AG04450 (cell line): Measurements from ENCODE around the gene PKDCC. TPM values are rescaled to one million over a fixed set of nuclear protein-coding genes. Genes with fewer than 3 reads are reported as not detected.

ENCODE experiments used
- CTCF ChIA-PET: fragments of 300-600, 350-600 bp; formaldehyde crosslinking; extraction: SDS; loops from one replicate; lab custom pipeline; 2022; ENCODE audit warnings: antibody characterized with exemption, inconsistent platforms; lab: Charles Lee
- POLR2A ChIA-PET: fragments of 350-600 bp; formaldehyde crosslinking; extraction: SDS; loops from one replicate; lab custom pipeline; 2021; ENCODE audit warnings: antibody characterized with exemption, inconsistent platforms; lab: Yijun Ruan, JAX
- DNase-seq: peaks from one replicate; pipeline ENCODE4 v3.0.0-alpha.2; 2011; ENCODE audit warnings: low read depth, low spot score
- H3K27ac ChIP-seq: one replicate; pipeline ENCODE4 v1.5.1; 2012; ENCODE audit warnings: low read depth, low read length, control low read depth
- H3K27me3 ChIP-seq: one replicate; pipeline ENCODE4 v1.6.0; 2012; ENCODE audit warnings: low read length; ENCODE audit not compliant: control insufficient read depth, insufficient read depth
- H3K4me3 ChIP-seq: 2 replicates; pipeline ENCODE4 v1.5.1; 2011; ENCODE audit warnings: mild to moderate bottlenecking, low read depth, low read length, control low read depth
- H3K9me3 ChIP-seq: 2 replicates; pipeline ENCODE4 v1.5.1; 2012; ENCODE audit warnings: low read length; ENCODE audit not compliant: control insufficient read depth, insufficient read depth
- polyA plus RNA-seq: library from polyadenylated mRNA; depleted of rRNA; stranded (reverse); fragments of >200 nt; gene quantifications from 2 replicates; pipeline ENCODE4 v1.2.3, GENCODE V29; 2011
- TF ChIP-seq, protein P1 (sequence below): IDR thresholded peaks from 2 replicates; pipeline ENCODE4 v1.5.1; 2011; ENCODE audit warnings: low read depth, low read length, control low read depth, inconsistent platforms

The PKDCC gene
- polyA plus RNA-seq, 1 experiment = 87.0 TPM

- POLR2A ChIA-PET = interaction anchor here (0.7 to 3.7 kb wide), 9 partner anchors 11 to 180 kb away, joined by 3 to 27 read pairs (median 8); no protein-coding TSS in a partner anchor
- TF ChIP-seq, protein P1, sequence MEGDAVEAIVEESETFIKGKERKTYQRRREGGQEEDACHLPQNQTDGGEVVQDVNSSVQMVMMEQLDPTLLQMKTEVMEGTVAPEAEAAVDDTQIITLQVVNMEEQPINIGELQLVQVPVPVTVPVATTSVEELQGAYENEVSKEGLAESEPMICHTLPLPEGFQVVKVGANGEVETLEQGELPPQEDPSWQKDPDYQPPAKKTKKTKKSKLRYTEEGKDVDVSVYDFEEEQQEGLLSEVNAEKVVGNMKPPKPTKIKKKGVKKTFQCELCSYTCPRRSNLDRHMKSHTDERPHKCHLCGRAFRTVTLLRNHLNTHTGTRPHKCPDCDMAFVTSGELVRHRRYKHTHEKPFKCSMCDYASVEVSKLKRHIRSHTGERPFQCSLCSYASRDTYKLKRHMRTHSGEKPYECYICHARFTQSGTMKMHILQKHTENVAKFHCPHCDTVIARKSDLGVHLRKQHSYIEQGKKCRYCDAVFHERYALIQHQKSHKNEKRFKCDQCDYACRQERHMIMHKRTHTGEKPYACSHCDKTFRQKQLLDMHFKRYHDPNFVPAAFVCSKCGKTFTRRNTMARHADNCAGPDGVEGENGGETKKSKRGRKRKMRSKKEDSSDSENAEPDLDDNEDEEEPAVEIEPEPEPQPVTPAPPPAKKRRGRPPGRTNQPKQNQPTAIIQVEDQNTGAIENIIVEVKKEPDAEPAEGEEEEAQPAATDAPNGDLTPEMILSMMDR = no peak
- H3K27ac ChIP-seq = peak overlapping the region; percentile 61
- peaks cover 6% of the 10 kb centered on the region for H3K27me3 ChIP-seq
- CTCF ChIA-PET = interaction anchor here (3.5 to 5.9 kb wide), 2 partner anchors 179 to 196 kb away, joined by 12 to 43 read pairs; no protein-coding TSS in a partner anchor
- H3K4me3 ChIP-seq = peak overlapping the region; percentile 93
- DNase-seq = no peak
- no peaks in the 10 kb centered on the region; the same call in 1 of the 2 replicates for H3K9me3 ChIP-seq
Observed at GRCh38 chr2:42049221-42050009, 1.6 kb downstream of the PKDCC start.

DNA sequence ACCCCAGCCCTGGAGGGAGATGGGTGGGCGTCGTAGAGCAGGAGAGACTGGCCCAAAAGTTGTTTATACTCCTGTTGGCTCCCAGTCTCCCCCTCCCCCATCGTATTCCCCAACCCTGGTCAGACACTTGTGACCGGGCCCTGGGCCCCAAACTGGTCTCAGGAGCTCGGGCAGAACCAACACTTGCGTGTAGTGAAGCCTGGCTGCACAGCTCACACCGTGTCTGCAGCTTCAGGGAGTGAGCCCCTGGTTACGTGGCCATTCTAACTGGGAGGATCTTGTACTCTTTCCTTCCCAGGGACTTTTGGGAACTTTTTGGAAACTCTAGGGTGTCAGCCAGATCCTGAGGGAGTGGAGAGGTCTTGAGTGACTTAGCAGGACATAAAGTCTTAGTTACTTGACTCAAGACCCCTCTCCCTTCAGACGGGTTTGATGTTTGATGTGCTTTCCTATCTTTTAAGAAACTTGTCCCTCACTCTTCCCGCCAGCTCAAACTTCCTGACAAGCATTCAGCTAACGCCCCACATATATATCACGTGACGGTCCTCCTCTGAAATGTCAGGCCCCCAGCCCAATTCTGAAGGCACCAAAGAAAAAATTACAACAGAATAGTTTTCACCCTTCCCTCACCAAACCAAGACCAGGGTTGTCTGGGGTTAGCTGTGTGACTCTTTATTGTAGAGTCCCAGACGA is 2.3 kb downstream of the PKDCC start:
- CTCF ChIA-PET = interaction anchor here (0.6 to 5.9 kb wide), 3 partner anchors 111 to 197 kb away, joined by 3 to 43 read pairs (median 12); no protein-coding TSS in a partner anchor
- peak overlapping the region; percentile 21 for H3K27ac ChIP-seq
- POLR2A ChIA-PET = interaction anchor here (0.9 to 3.7 kb wide), 7 partner anchors 10 to 181 kb away, joined by 3 to 20 read pairs (median 8); no protein-coding TSS in a partner anchor

GRCh38 chr2:42050703-42051542 is 3.1 kb downstream of the PKDCC start:
- TF ChIP-seq, protein P1 = no peak
- Histone ChIP-seq H3K9me3 (no peaks in the 10 kb centered on the region; the same call in 1 of the 2 replicates), H3K4me3 (peak overlapping the region; percentile 93), H3K27me3 (peaks cover 6% of the 10 kb centered on the region), H3K27ac (peak overlapping the region; percentile 21)
- no peak for DNase-seq
- POLR2A ChIA-PET = interaction anchor here (0.8 to 3.7 kb wide), 9 partner anchors 9 to 182 kb away, joined by 3 to 20 read pairs (median 8); no protein-coding TSS in a partner anchor
- CTCF ChIA-PET = interaction anchor here (0.6 to 5.9 kb wide), 4 partner anchors 36 to 198 kb away, joined by 3 to 43 read pairs (median 12); no protein-coding TSS in a partner anchor

More for the DNA sequence above, 2.3 kb downstream of the PKDCC start:
- TF ChIP-seq, protein P1 = no peak
- Histone ChIP-seq H3K4me3 (peak overlapping the region; percentile 93), H3K9me3 (no peaks in the 10 kb centered on the region; the same call in 1 of the 2 replicates), H3K27me3 (peaks cover 6% of the 10 kb centered on the region)
- DNase-seq = no peak

DNA sequence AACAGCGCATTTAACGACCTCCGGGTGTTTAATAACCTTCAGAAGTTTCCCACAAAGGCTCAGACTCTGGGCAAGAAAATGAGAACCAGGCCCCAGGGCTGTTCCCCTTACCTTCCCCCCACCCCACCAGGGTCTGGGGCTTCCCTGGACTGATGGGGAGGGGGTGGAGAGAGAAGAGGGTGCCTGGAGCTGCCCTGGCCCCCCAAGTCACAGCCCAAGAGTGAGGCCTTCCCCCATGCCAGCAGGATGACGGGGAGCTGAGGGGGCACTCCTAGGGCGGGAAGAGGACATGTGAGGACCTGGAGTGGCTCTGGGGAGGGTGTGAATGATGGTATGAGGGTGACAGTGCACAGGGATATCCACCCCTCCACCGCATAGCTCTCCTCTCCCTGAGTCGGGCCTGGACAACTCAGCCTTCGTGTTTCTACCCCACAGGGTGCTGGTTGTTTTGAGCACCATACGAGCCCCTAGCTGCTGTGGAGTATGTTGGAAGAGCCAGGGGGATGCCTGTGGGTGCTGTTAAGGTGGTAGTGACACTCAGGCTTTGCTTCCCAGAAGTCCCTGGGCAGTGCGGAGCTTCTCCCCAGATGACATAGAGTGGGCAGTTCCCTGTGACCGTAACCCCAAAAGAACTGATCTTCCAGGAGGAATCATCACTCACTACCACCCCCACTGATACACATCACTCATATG is 3.9 kb downstream of the PKDCC start:
- POLR2A ChIA-PET = interaction anchor here (0.8 to 2.4 kb wide), 6 partner anchors 13 to 181 kb away, joined by 3 to 15 read pairs (median 4); no protein-coding TSS in a partner anchor
- peak overlapping the region; percentile 93 for H3K4me3 ChIP-seq
- no peaks in the 10 kb centered on the region; the same call in 1 of the 2 replicates for H3K9me3 ChIP-seq
- no peak for DNase-seq
- TF ChIP-seq, protein P1 = no peak
- H3K27ac ChIP-seq = no peak overlapping the region
- CTCF ChIA-PET = interaction anchor here (0.7 to 3.6 kb wide), 5 partner anchors 10 to 198 kb away, joined by 3 to 20 read pairs (median 3); no protein-coding TSS in a partner anchor
- peaks cover 5% of the 10 kb centered on the region for H3K27me3 ChIP-seq
